Measurements from ENCODE around the gene DDX51. TPM values are rescaled to one million over a fixed set of nuclear protein-coding genes. Genes with fewer than 3 reads are reported as not detected.

The DDX51 gene
- total RNA-seq, 6 experiments from 2014 or later = 13.8 to 18.3 (median 16.8) TPM

GRCh38 chr12:132166801-132167591, 22.9 kb upstream of the DDX51 start:
- Mint-ChIP-seq H3K27me3 (ENCODE audit: insufficient read depth) (no peaks in the 10 kb centered on the region; the same call in 1 of the 2 replicates), H3K4me3 (no peak overlapping the region), H3K36me3 (ENCODE audit: low read depth) (no peaks in the 10 kb centered on the region), H3K9me3 (peaks cover 8% of the 10 kb centered on the region), H3K4me1 (ENCODE audit: low read depth) (peaks cover 10% of the 10 kb centered on the region), H3K27ac (no peak overlapping the region)
- no peak for TF ChIP-seq CTCF (IDR thresholded peaks at IDR 0.05)
- DNase-seq = no peak

- no peak for DNase-seq
- H3K4me3 Mint-ChIP-seq = no peak overlapping the region
- no peaks in the 10 kb centered on the region for H3K36me3 Mint-ChIP-seq (ENCODE audit: low read depth)
- TF ChIP-seq CTCF (IDR thresholded peaks at IDR 0.05) = no peak
- peaks cover 8% of the 10 kb centered on the region for H3K9me3 Mint-ChIP-seq
- H3K27me3 Mint-ChIP-seq (ENCODE audit: insufficient read depth) = no peaks in the 10 kb centered on the region; the same call in 1 of the 2 replicates
- no peak overlapping the region for H3K27ac Mint-ChIP-seq
- peaks cover 10% of the 10 kb centered on the region for H3K4me1 Mint-ChIP-seq (ENCODE audit: low read depth)
Measured at GRCh38 chr12:132166093-132166492, 22.0 kb upstream of the DDX51 start.

GRCh38 chr12:132165584-132165983, 21.5 kb upstream of the DDX51 start:
- H3K4me1 Mint-ChIP-seq (ENCODE audit: low read depth) = peaks cover 10% of the 10 kb centered on the region
- no peaks in the 10 kb centered on the region; the same call in 1 of the 2 replicates for H3K27me3 Mint-ChIP-seq (ENCODE audit: insufficient read depth)
- no peaks in the 10 kb centered on the region for H3K36me3 Mint-ChIP-seq (ENCODE audit: low read depth)
- H3K9me3 Mint-ChIP-seq = peaks cover 8% of the 10 kb centered on the region
- DNase-seq = no peak
- no peak overlapping the region for H3K27ac Mint-ChIP-seq
- TF ChIP-seq CTCF (IDR thresholded peaks at IDR 0.05) = no peak
- H3K4me3 Mint-ChIP-seq = no peak overlapping the region

GRCh38 chr12:132164426-132164825, 20.3 kb upstream of the DDX51 start:
- no peak for DNase-seq
- no peak for TF ChIP-seq CTCF (IDR thresholded peaks at IDR 0.05)
- Mint-ChIP-seq H3K27me3 (ENCODE audit: insufficient read depth) (no peaks in the 10 kb centered on the region; the same call in 1 of the 2 replicates), H3K36me3 (ENCODE audit: low read depth) (no peaks in the 10 kb centered on the region), H3K27ac (no peak overlapping the region), H3K4me1 (ENCODE audit: low read depth) (no peaks in the 10 kb centered on the region), H3K9me3 (peaks cover 11% of the 10 kb centered on the region), H3K4me3 (no peak overlapping the region)

GRCh38 chr12:132163911-132164288, 19.8 kb upstream of the DDX51 start:
- Mint-ChIP-seq H3K4me3 (no peak overlapping the region), H3K36me3 (ENCODE audit: low read depth) (no peaks in the 10 kb centered on the region), H3K27ac (no peak overlapping the region), H3K4me1 (ENCODE audit: low read depth) (no peaks in the 10 kb centered on the region), H3K9me3 (peaks cover 11% of the 10 kb centered on the region), H3K27me3 (ENCODE audit: insufficient read depth) (no peaks in the 10 kb centered on the region; the same call in 1 of the 2 replicates)
- no peak for DNase-seq
- TF ChIP-seq CTCF (IDR thresholded peaks at IDR 0.05) = peak; percentile 63

Measured in HFFc6 (cell line).